ENCODE data around the gene VAMP7. TPM values are rescaled to one million over a fixed set of nuclear protein-coding genes. Genes with fewer than 3 reads are reported as not detected.

VAMP7 gene
- total RNA-seq, 1 experiment from 2014 or later = 19.9 TPM

DNA sequence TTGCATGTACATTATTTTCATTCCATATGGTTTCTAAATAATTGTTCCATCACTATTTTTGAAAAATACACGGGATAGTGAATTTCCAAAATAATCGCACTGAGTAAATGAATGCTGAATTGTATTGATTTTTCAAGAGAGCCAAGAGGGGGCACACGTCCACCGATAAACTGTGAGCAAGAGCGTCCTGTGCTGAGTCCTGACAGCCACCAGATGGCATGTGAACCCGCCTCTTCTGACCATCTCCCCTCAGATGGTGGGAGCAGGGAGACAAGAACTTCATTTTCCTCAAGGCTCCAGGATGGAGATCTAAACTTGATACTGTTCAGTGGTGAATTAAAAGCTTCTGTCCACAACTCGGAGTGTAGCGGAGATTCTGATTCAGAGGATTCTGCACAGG is 85.7 kb downstream of the VAMP7 start:
- peaks cover 82 to 87% of the 10 kb centered on the region in 2 experiments for H3K9me3 Mint-ChIP-seq
- peaks cover 24% of the 10 kb centered on the region for H3K9me3 ChIP-seq (ENCODE audit: control insufficient read depth, low read depth, low read length)

More for the DNA sequence above, 85.7 kb downstream of the VAMP7 start:
- Histone ChIP-seq H2BK12ac (ENCODE audit: insufficient read length, low read depth, low read length) (no peak overlapping the region), H4K8ac (replicated peaks; ENCODE audit: insufficient read length, low read depth, low read length) (no peak overlapping the region), H2BK20ac (ENCODE audit: low read depth, low read length, poor library complexity, severe bottlenecking) (no peak overlapping the region), H3K4ac (ENCODE audit: low read depth, low read length) (no peak overlapping the region), H3K9ac (ENCODE audit: extremely low read depth, insufficient read length, low read length) (no peak overlapping the region), H2BK120ac (ENCODE audit: low read depth, low read length, poor library complexity, severe bottlenecking) (no peak overlapping the region), H4K20me1 (ENCODE audit: control insufficient read depth, insufficient read depth, insufficient read length) (no peaks in the 10 kb centered on the region), H3K79me1 (ENCODE audit: insufficient read depth, low read depth, low read length, poor library complexity, severe bottlenecking) (no peaks in the 10 kb centered on the region), H3K14ac (ENCODE audit: insufficient read depth, low read length) (no peak overlapping the region), H3K27me3 (ENCODE audit: insufficient read depth, low read length) (no peaks in the 10 kb centered on the region), H3K4me1 (ENCODE audit: insufficient read depth, low read length) (no peaks in the 10 kb centered on the region), H3T11ph (ENCODE audit: low read length) (no peak overlapping the region), H3K18ac (ENCODE audit: insufficient read length, low read depth, low read length) (no peak overlapping the region), H4K91ac (ENCODE audit: insufficient read length, low read depth, low read length) (no peak overlapping the region), H2BK5ac (ENCODE audit: insufficient read length, low read length) (no peak overlapping the region), H3K23ac (ENCODE audit: insufficient read length, low read depth, low read length) (no peak overlapping the region), H2AK5ac (ENCODE audit: insufficient read length, low read length) (no peak overlapping the region), H3K27ac (ENCODE audit: insufficient read length, low read depth, low read length) (no peak overlapping the region), H3K23me2 (ENCODE audit: insufficient read length, low read depth, low read length, poor library complexity, severe bottlenecking) (no peaks in the 10 kb centered on the region), H3K79me2 (ENCODE audit: insufficient read depth, low read length) (no peaks in the 10 kb centered on the region), H3K4me2 (ENCODE audit: insufficient read depth, insufficient read length, low read length) (no peak overlapping the region), H4K5ac (ENCODE audit: insufficient read length, low read depth, low read length) (no peak overlapping the region), H2AFZ (ENCODE audit: low read length) (no peak overlapping the region), H3K56ac (ENCODE audit: insufficient read length, low read depth, low read length) (no peak overlapping the region), H2BK15ac (ENCODE audit: low read depth, low read length) (no peak overlapping the region)
- no peaks in the 10 kb centered on the region for H3K27me3 Mint-ChIP-seq (ENCODE audit: low read depth)
- H3K4me3 Mint-ChIP-seq = no peak overlapping the region
- peak; percentile 68 for DNase-seq
- H3K4me1 Mint-ChIP-seq = peaks cover 0 to 2% of the 10 kb centered on the region in 2 experiments; a peak in 1 of 4 replicates
- H3K36me3 Mint-ChIP-seq (ENCODE audit: insufficient read depth in 1 of 3, low read depth in 3 of 3) = peaks cover 7 to 22% (median 12%) of the 10 kb centered on the region in 3 experiments
- WGBS (ENCODE audit: extremely low coverage, insufficient read length, low lambda C conversion rate) = no CpG with 5 or more reads among the region's 8 CpGs
- no peak overlapping the region for H3K27ac Mint-ChIP-seq
- TF ChIP-seq, protein P1, sequence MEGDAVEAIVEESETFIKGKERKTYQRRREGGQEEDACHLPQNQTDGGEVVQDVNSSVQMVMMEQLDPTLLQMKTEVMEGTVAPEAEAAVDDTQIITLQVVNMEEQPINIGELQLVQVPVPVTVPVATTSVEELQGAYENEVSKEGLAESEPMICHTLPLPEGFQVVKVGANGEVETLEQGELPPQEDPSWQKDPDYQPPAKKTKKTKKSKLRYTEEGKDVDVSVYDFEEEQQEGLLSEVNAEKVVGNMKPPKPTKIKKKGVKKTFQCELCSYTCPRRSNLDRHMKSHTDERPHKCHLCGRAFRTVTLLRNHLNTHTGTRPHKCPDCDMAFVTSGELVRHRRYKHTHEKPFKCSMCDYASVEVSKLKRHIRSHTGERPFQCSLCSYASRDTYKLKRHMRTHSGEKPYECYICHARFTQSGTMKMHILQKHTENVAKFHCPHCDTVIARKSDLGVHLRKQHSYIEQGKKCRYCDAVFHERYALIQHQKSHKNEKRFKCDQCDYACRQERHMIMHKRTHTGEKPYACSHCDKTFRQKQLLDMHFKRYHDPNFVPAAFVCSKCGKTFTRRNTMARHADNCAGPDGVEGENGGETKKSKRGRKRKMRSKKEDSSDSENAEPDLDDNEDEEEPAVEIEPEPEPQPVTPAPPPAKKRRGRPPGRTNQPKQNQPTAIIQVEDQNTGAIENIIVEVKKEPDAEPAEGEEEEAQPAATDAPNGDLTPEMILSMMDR (conservative IDR thresholded peaks at IDR 0.05) = peak; percentile 77

Data from H9 (cell line).